ENCODE measurements around the gene TOM1L1. TPM values are rescaled to one million over a fixed set of nuclear protein-coding genes. Genes with fewer than 3 reads are reported as not detected.

The TOM1L1 gene
- total and polyA plus RNA-seq, 4 donors = 21.4 to 119 (median 33.9) TPM

DNA sequence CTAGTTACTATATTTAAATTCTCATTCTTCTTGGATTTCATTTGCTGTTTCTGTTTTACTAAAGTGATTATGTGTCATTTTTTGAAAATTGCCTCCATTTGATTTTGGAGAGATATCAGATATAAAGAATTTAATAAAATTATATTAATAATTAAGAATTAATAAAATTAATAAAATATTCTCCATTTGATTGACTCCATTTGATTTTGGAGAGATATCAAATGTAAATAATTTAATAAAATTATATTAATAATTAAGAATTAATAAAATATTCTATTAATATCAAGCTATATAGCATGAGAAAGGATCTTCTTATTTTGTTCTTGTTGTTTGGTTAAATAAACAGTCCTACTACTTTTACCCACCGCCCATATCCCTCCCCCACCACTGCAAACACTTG is 90.9 kb downstream of the TOM1L1 start:
- Histone ChIP-seq H3K27me3 (ENCODE audit: control insufficient read depth in 4 of 4, insufficient read depth in 4 of 4, low read length in 3 of 4) (no peaks in the 10 kb centered on the region), H3K4me3 (ENCODE audit: low read depth in 1 of 3, low read length in 3 of 3) (no peak overlapping the region), H3K36me3 (ENCODE audit: control insufficient read depth in 4 of 4, insufficient read depth in 3 of 4, low read depth in 1 of 4, low read length in 3 of 4) (no peaks in the 10 kb centered on the region), H3K9me3 (ENCODE audit: control insufficient read depth in 4 of 4, low read length in 3 of 4) (no peaks in the 10 kb centered on the region), H3K4me1 (ENCODE audit: control insufficient read depth in 4 of 4, insufficient read depth in 4 of 4, low read length in 3 of 4) (peaks cover 0 to 1% (median 0%) of the 10 kb centered on the region in 4 donors), H3K9ac (ENCODE audit: low read depth in 1 of 2, low read length in 2 of 2) (no peak overlapping the region), H3K27ac (ENCODE audit: low read depth in 1 of 2, low read length in 2 of 2) (no peak overlapping the region)
- no peak for TF ChIP-seq TAF1 (conservative IDR thresholded peaks at IDR 0.05)
- TF ChIP-seq, protein P1, sequence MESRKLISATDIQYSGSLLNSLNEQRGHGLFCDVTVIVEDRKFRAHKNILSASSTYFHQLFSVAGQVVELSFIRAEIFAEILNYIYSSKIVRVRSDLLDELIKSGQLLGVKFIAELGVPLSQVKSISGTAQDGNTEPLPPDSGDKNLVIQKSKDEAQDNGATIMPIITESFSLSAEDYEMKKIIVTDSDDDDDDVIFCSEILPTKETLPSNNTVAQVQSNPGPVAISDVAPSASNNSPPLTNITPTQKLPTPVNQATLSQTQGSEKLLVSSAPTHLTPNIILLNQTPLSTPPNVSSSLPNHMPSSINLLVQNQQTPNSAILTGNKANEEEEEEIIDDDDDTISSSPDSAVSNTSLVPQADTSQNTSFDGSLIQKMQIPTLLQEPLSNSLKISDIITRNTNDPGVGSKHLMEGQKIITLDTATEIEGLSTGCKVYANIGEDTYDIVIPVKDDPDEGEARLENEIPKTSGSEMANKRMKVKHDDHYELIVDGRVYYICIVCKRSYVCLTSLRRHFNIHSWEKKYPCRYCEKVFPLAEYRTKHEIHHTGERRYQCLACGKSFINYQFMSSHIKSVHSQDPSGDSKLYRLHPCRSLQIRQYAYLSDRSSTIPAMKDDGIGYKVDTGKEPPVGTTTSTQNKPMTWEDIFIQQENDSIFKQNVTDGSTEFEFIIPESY (IDR thresholded peaks at IDR 0.05) = no peak
- TF ChIP-seq FOXA2 (IDR thresholded peaks at IDR 0.05) = no peak
- no peak for TF ChIP-seq RXRA (IDR thresholded peaks at IDR 0.05)
- TF ChIP-seq RAD21 (IDR thresholded peaks at IDR 0.05) = no peak
- TF ChIP-seq, protein P2, sequence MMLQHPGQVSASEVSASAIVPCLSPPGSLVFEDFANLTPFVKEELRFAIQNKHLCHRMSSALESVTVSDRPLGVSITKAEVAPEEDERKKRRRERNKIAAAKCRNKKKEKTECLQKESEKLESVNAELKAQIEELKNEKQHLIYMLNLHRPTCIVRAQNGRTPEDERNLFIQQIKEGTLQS (IDR thresholded peaks at IDR 0.05) = no peak
- no peak for TF ChIP-seq HNF4A (conservative IDR thresholded peaks at IDR 0.05)
- no peak for TF ChIP-seq EGR1 (IDR thresholded peaks at IDR 0.05; ENCODE audit: low read depth in 2 of 2)
- no peak for TF ChIP-seq FOXA1 (IDR thresholded peaks at IDR 0.05)
- TF ChIP-seq, protein P3, sequence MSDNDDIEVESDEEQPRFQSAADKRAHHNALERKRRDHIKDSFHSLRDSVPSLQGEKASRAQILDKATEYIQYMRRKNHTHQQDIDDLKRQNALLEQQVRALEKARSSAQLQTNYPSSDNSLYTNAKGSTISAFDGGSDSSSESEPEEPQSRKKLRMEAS (IDR thresholded peaks at IDR 0.05) = no peak
- TF ChIP-seq, protein P4, sequence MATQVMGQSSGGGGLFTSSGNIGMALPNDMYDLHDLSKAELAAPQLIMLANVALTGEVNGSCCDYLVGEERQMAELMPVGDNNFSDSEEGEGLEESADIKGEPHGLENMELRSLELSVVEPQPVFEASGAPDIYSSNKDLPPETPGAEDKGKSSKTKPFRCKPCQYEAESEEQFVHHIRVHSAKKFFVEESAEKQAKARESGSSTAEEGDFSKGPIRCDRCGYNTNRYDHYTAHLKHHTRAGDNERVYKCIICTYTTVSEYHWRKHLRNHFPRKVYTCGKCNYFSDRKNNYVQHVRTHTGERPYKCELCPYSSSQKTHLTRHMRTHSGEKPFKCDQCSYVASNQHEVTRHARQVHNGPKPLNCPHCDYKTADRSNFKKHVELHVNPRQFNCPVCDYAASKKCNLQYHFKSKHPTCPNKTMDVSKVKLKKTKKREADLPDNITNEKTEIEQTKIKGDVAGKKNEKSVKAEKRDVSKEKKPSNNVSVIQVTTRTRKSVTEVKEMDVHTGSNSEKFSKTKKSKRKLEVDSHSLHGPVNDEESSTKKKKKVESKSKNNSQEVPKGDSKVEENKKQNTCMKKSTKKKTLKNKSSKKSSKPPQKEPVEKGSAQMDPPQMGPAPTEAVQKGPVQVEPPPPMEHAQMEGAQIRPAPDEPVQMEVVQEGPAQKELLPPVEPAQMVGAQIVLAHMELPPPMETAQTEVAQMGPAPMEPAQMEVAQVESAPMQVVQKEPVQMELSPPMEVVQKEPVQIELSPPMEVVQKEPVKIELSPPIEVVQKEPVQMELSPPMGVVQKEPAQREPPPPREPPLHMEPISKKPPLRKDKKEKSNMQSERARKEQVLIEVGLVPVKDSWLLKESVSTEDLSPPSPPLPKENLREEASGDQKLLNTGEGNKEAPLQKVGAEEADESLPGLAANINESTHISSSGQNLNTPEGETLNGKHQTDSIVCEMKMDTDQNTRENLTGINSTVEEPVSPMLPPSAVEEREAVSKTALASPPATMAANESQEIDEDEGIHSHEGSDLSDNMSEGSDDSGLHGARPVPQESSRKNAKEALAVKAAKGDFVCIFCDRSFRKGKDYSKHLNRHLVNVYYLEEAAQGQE (IDR thresholded peaks at IDR 0.05) = no peak
- TF ChIP-seq NR2F2 (IDR thresholded peaks at IDR 0.05) = no peak
- TF ChIP-seq, protein P5, sequence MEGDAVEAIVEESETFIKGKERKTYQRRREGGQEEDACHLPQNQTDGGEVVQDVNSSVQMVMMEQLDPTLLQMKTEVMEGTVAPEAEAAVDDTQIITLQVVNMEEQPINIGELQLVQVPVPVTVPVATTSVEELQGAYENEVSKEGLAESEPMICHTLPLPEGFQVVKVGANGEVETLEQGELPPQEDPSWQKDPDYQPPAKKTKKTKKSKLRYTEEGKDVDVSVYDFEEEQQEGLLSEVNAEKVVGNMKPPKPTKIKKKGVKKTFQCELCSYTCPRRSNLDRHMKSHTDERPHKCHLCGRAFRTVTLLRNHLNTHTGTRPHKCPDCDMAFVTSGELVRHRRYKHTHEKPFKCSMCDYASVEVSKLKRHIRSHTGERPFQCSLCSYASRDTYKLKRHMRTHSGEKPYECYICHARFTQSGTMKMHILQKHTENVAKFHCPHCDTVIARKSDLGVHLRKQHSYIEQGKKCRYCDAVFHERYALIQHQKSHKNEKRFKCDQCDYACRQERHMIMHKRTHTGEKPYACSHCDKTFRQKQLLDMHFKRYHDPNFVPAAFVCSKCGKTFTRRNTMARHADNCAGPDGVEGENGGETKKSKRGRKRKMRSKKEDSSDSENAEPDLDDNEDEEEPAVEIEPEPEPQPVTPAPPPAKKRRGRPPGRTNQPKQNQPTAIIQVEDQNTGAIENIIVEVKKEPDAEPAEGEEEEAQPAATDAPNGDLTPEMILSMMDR (IDR thresholded peaks at IDR 0.05; ENCODE audit: low read depth, low read length, missing input control) = no peak
- TF ChIP-seq HNF4G (IDR thresholded peaks at IDR 0.05) = no peak
- no peak for TF ChIP-seq SP1 (IDR thresholded peaks at IDR 0.05)
- TF ChIP-seq JUND (IDR thresholded peaks at IDR 0.05) = no peak
- no peak for TF ChIP-seq GABPA (IDR thresholded peaks at IDR 0.05 in 1 of 2, conservative IDR thresholded peaks at IDR 0.05 in 1 of 2)
- no peak for TF ChIP-seq YY1 (IDR thresholded peaks at IDR 0.05)
- no peak for DNase-seq (ENCODE audit: low spot score)
- WGBS = 89% methylated on average over 1 of the region's 1 CpG

All from liver (tissue), 9 donors.